HUDEP-2 (cell line): Measurements from ENCODE around the gene SDSL.
A peak's percentile ranks its signal among the peaks of the same experiment; 100 is the strongest.

Experiments
- DNase-seq, 76 experiments: peaks; one replicate each; lab custom pipeline; 2025; ENCODE audit not compliant: unreplicated experiment in 76 of 76; lab: John Stamatoyannopoulos, UW

Gene SDSL

GRCh38 chr12:113466454-113467141 is 44.4 kb downstream of the SDSL start:
- no peak for DNase-seq

- no peak for DNase-seq
These were observed 44.9 kb downstream of the SDSL start for GRCh38 chr12:113467142-113467501.

GRCh38 chr12:113467502-113468364 is 45.6 kb downstream of the SDSL start:
- no peak for DNase-seq

DNA sequence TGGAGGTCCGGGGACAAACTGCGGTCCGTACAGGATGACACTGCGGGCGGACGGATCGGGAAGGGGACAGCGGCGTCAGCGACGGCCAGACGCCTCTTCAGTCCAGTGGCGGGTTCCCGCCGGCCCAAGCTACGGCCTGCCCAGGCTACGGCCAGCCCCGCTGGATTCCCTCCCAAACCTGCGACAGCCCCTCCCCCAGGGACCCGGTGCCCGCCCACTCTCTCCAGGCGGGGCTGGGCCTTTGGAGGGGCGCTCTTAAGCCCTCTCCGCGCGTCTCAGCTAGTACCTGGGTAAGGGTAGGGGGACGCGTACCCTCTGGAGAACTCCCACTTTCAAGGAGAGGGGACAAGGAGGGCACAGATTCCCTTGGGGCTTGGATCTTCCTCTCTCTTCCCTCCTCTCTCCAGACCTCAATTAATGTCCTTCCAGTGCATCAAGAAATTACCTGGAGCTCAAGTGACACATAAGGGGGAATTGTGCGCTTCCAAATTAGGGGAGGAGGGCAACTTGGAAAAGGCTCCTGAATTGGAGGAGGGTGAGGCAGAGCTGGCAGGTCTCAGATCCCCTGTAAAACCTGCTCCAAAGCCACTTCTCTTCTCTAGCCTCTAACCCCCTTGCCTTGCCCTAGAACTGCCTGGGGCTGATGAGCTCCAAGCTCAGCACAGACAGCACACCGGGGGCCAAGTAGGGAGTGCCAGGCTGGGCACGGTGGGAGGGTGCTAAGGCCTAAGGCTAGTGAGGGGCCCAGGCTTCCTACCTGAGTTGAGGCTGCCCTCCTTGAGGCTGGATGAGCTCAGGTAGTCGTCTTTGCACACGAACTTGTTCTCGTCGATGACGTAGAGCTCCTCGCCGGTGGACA is 46.4 kb downstream of the SDSL start:
- no peak for DNase-seq

DNA sequence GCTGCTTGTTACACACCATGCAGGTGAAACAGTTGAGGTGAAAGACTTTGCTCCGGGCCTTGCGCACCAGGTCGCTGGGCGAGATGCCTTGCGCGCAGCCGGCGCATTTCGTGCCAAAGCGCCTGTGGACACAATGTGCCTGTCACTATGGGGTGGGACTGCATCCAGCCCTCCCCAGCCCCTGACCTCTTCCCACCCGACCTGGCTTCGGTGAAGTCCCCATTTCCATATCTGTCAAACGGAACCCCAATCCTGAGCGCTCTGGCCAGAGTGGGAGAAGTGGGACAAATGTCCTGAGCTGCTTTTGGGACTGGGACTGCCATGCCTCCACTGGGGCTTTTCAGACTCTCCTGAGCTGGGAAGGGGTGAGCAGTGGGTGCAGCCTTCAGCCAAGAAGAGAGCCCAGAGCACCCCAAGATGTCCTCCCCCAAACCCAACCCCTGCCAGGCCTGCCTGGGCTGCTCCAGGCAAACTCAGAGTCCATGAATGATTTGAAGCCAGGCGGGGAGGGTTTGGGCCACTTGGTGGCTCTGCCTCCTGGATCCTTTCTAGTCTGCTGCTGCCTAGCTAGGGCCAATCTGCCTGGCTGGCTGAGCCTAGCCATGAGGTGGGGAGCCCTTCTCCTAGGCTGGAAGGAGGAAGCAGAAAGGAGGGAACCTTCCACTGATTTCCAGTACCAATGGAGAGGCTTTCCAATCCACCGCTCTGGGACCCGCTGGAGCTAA is 47.2 kb downstream of the SDSL start:
- DNase-seq = peak in 1 of 76 experiments; percentile 7

DNA sequence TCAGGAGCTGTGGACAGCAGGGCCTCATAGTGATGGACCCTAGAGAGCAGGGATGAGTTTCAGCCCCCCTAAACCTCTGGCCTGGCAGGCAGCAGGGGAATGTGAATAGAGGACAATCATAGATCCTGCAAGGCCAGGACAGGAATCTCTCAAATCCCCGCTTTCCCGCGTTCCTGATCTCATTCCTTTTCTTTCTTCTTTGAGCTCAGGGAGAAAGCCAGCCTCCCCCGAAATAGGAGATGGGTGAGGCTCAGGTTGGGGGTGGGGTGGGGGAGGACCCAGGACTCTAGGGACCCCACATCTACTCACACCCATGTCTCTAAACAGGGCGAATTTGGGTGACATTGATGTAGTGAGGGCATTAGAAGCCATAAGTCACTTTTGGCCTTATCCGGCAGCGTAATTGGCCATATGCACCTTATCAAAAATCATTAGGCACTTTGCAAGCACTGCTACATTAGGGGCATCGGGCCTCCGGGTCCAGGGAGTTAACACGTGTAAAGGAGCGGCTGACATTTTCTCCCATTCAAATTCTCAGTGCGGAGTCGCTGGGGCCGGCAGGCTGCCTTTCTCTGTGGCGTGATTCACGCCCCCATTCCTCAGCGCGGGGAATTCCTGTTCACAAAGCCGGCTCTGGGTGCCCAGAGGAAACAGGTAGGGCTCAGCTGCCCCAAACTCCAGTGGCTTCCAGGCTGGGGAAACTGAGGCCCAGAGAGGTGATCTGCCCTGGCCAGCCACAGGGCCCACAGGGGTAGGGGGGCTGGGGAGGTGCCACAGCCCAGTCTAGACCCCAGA is 48.0 kb downstream of the SDSL start:
- DNase-seq = no peak

DNA sequence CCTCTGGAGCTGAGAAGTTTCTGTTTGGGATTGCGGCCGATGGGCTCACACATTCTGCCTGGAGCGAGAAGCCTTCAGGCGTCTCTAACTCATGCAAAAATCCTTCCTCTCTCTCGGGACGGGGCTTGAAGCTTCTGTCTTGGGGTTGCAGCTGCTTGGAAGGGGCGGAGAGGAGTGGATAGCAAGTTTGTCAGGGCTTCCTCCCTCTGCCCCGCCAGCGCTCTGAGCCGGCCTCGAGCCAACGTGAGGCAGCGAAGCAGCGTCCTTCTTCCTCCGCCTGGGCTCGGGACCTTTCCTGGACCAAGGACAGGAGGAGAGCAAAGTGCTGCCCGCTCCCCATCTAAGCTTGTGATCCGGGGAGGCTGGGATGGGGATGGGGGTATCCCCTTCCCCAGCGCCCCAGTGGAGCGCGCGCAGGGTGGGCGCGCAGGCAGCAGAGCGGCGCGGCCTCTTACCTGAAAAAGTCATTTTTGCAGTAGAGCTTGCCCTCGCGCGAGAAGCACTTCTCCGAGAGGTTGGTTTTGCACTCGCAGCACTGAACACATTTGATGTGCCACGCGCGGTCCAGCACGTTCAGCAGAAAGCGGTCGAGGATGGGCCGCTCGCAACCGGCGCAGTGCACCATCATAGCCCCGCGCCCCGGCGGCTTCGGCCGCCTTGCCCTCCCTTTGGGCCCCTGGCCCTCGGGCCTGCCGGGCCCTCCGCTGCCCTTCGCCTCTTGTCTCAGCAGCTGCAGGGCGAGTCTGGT is 48.9 kb downstream of the SDSL start:
- DNase-seq = no peak

DNA sequence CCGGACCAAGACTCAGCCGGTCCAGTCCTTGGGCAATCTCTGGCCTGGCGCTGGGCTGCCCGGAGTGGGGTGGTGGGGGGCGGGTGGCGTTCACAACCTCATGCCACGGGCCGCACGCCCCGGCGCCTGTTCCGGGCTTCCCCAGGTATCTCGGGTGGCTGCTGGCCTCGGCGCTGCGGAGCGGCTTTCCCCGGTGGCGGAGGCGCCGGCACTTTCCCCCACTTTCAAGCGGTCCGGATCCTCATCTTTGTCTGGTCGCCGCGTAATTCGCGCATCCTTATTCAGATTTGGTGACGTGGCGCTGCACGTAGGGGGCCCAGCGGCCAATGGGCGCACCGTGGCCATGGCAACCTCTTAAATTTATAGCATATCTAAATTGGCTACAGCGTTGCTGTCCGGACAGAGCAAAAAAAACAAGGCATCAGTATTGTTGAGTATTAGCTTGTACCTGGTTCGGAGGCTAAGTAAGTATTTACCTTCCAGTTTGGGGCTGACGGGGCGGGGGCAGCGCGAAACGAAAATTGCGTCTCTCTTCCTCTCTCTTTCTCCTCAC is 49.5 kb downstream of the SDSL start, which contains the start of gene LHX5:
TSS of gene LHX5 (minus strand) at position 253 of the 553 bp plus-strand sequence. CDS start 373 bp downstream, outside the sequence.
- no peak for DNase-seq

DNA sequence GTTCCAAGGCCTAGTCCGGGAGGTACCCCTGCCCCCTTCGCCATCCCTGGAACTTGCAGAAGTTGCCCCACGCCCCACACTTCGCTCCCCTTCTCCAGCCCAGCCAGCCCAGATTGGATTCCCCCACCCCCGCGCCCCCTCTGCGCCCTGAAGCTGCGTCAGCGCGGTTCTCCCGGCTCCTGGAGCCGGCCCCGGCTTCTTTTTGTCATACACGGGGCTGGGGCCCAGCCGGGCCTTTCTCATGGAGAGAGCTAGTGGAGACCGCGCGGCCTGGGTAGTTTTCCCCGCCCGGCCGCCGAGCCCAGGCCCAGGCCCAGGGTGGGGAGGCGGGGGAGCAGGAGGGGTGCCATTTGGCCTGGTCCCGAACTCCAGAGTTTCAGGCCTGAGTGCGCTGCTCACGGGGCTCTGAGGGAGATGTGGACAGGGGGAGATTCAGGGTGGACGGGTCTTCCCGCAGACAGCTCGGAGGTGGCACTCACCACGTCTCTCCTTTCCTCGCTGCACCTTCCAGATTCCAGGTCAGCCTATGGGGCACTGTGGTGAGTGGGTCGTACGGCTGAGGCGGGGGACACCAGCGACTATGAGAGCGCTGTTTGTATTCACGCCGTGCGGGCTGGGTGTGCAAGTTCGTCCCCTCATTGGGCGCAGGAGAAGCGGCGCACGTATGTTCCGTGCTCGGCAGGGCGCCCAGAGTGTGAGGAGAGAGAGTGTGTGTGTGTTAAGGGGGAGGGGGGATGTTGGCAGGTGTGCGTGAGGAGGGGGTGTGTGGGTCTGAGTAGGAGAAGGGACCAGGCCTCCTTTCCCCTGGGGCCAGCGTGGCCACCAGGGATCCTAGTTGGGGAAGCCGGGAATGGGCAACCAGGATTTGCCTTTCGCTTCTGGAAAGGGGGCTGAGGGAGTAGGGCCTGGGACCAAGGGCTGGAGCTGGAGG is 50.3 kb downstream of the SDSL start:
- DNase-seq = no peak

GRCh38 chr12:113473400-113473799 is 51.2 kb downstream of the SDSL start:
- DNase-seq = no peak

GRCh38 chr12:113473942-113474341 is 51.8 kb downstream of the SDSL start:
- no peak for DNase-seq

GRCh38 chr12:113474635-113475436 is 52.7 kb downstream of the SDSL start:
- DNase-seq = no peak

GRCh38 chr12:113475451-113476175 is 53.4 kb downstream of the SDSL start:
- no peak for DNase-seq

- DNase-seq = no peak
These were observed 54.2 kb downstream of the SDSL start for GRCh38 chr12:113476176-113476986.

DNA sequence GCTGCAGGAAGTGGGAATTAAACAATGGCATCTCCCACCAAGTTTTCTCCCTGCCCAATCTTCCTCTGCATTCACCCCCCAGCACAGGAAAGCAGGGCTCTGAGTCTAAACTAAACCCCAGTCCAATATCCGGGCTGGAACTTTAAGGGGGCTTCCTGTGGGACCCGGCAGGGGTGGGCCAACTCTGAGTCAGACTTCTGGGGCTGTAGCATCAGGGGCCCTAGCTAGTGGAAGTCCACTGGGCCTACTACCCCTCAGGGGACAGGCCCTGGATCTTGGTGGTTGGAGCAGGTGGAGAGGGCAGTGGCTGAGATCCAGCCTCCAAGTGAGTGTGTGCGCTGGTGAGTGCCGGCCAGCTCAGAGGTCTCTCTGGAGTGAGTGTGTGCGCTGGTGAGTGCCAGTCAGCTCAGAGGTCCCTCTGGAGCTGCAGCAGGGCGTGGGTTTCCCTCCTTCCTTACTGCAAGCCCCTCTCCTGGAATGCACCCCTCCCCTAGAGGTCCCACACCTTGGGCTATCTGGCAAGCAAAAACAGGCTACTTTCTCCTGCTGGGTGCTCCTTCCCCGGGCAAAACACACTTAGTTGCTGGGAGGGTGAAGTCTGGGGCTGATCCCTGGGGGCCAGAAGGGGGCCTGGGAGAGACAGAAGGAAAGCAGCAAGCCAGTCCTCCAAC is 55.1 kb downstream of the SDSL start:
- DNase-seq = no peak
